ENCODE data around the gene SLC16A3. TPM values are rescaled to one million over a fixed set of nuclear protein-coding genes. Genes with fewer than 3 reads are reported as not detected.

SLC16A3 gene
- total and polyA plus RNA-seq, 9 of the 15 experiments (the other 6 are each of a cell fraction or from before 2014, with no cell fraction given), result 0.11 to 5.4 (median 1.2) TPM; not detected in 2

DNA sequence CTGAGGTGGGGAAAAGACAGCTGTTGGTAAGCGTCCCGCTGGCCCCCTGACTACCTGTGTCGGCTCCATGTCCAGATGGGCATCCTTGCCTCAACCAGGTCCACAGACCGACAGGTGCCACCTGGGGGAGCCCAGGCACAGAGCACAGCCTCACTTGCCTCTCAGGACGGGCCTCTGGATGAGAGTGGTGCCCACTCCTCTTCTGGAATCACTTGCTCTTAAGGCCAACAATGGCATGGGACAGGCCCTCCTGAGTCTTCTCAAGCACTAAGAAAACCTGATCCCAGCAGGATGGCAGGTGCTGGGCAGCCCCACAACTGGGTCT lies 17.2 kb downstream of the SLC16A3 start (continued):
- TF ChIP-seq, protein P1, sequence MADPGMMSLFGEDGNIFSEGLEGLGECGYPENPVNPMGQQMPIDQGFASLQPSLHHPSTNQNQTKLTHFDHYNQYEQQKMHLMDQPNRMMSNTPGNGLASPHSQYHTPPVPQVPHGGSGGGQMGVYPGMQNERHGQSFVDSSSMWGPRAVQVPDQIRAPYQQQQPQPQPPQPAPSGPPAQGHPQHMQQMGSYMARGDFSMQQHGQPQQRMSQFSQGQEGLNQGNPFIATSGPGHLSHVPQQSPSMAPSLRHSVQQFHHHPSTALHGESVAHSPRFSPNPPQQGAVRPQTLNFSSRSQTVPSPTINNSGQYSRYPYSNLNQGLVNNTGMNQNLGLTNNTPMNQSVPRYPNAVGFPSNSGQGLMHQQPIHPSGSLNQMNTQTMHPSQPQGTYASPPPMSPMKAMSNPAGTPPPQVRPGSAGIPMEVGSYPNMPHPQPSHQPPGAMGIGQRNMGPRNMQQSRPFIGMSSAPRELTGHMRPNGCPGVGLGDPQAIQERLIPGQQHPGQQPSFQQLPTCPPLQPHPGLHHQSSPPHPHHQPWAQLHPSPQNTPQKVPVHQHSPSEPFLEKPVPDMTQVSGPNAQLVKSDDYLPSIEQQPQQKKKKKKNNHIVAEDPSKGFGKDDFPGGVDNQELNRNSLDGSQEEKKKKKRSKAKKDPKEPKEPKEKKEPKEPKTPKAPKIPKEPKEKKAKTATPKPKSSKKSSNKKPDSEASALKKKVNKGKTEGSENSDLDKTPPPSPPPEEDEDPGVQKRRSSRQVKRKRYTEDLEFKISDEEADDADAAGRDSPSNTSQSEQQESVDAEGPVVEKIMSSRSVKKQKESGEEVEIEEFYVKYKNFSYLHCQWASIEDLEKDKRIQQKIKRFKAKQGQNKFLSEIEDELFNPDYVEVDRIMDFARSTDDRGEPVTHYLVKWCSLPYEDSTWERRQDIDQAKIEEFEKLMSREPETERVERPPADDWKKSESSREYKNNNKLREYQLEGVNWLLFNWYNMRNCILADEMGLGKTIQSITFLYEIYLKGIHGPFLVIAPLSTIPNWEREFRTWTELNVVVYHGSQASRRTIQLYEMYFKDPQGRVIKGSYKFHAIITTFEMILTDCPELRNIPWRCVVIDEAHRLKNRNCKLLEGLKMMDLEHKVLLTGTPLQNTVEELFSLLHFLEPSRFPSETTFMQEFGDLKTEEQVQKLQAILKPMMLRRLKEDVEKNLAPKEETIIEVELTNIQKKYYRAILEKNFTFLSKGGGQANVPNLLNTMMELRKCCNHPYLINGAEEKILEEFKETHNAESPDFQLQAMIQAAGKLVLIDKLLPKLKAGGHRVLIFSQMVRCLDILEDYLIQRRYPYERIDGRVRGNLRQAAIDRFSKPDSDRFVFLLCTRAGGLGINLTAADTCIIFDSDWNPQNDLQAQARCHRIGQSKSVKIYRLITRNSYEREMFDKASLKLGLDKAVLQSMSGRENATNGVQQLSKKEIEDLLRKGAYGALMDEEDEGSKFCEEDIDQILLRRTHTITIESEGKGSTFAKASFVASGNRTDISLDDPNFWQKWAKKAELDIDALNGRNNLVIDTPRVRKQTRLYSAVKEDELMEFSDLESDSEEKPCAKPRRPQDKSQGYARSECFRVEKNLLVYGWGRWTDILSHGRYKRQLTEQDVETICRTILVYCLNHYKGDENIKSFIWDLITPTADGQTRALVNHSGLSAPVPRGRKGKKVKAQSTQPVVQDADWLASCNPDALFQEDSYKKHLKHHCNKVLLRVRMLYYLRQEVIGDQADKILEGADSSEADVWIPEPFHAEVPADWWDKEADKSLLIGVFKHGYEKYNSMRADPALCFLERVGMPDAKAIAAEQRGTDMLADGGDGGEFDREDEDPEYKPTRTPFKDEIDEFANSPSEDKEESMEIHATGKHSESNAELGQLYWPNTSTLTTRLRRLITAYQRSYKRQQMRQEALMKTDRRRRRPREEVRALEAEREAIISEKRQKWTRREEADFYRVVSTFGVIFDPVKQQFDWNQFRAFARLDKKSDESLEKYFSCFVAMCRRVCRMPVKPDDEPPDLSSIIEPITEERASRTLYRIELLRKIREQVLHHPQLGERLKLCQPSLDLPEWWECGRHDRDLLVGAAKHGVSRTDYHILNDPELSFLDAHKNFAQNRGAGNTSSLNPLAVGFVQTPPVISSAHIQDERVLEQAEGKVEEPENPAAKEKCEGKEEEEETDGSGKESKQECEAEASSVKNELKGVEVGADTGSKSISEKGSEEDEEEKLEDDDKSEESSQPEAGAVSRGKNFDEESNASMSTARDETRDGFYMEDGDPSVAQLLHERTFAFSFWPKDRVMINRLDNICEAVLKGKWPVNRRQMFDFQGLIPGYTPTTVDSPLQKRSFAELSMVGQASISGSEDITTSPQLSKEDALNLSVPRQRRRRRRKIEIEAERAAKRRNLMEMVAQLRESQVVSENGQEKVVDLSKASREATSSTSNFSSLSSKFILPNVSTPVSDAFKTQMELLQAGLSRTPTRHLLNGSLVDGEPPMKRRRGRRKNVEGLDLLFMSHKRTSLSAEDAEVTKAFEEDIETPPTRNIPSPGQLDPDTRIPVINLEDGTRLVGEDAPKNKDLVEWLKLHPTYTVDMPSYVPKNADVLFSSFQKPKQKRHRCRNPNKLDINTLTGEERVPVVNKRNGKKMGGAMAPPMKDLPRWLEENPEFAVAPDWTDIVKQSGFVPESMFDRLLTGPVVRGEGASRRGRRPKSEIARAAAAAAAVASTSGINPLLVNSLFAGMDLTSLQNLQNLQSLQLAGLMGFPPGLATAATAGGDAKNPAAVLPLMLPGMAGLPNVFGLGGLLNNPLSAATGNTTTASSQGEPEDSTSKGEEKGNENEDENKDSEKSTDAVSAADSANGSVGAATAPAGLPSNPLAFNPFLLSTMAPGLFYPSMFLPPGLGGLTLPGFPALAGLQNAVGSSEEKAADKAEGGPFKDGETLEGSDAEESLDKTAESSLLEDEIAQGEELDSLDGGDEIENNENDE (IDR thresholded peaks at IDR 0.05; ENCODE audit: low read depth, low read length), result no peak
- TF ChIP-seq ZNF707 (CRISPR knock-in tag; conservative IDR thresholded peaks at IDR 0.05), result no peak
- no peak for TF ChIP-seq PRMT5 (CRISPR knock-in tag; IDR thresholded peaks at IDR 0.05)
- no peak for TF ChIP-seq CSDE1 (IDR thresholded peaks at IDR 0.05)
- TF ChIP-seq CBX2 (IDR thresholded peaks at IDR 0.05; ENCODE audit: insufficient read depth, low read length, poor library complexity, severe bottlenecking), result no peak
- TF ChIP-seq KDM1A (IDR thresholded peaks at IDR 0.05), result no peak
- TF ChIP-seq MAFG (tag; conservative IDR thresholded peaks at IDR 0.05), result no peak
